Islet precursor cell (in vitro differentiated cells): ENCODE results near the gene LSM4.
A peak's percentile ranks its signal among the peaks of the same experiment; 100 is the strongest.
"Not testable (repeated sequence)": the region's sequence is repeated elsewhere in the genome, so short reads cannot be mapped to it uniquely, and the experiment has no call there.

Experiments
- DNase-seq: peaks from one replicate; pipeline ENCODE4 v3.0.0-alpha.2; 2018

LSM4 gene

GRCh38 chr19:18322759-18323460 is at the start of gene LSM4:
LSM4 (minus strand) TSS chr19:18323076; CDS start chr19:18323020, 56 bp downstream.
- peak; percentile 99 for DNase-seq

- peak; percentile 89 for DNase-seq
These were observed 45.8 kb upstream of the LSM4 start for GRCh38 chr19:18368504-18369222.

- DNase-seq, result no peak
These were observed 43.2 kb upstream of the LSM4 start for GRCh38 chr19:18366021-18366435.

- DNase-seq, result peak; percentile 89
These were observed 42.1 kb upstream of the LSM4 start for GRCh38 chr19:18364826-18365528.

GRCh38 chr19:18364277-18364825 is 41.5 kb upstream of the LSM4 start:
- DNase-seq, result not testable (repeated sequence)

- no peak for DNase-seq
These were observed 40.9 kb upstream of the LSM4 start for GRCh38 chr19:18363787-18364186.

- no peak for DNase-seq
These were observed 40.2 kb upstream of the LSM4 start for GRCh38 chr19:18362934-18363542.

GRCh38 chr19:18361646-18362045 is 38.8 kb upstream of the LSM4 start:
- no peak for DNase-seq

GRCh38 chr19:18357041-18357440 is 34.2 kb upstream of the LSM4 start:
- no peak for DNase-seq

GRCh38 chr19:18354743-18355142 is 31.9 kb upstream of the LSM4 start:
- not testable (repeated sequence) for DNase-seq

GRCh38 chr19:18353378-18354005 is 30.6 kb upstream of the LSM4 start:
- DNase-seq, result no peak

GRCh38 chr19:18351544-18351943 is 28.7 kb upstream of the LSM4 start:
- no peak for DNase-seq

- no peak for DNase-seq
These were observed 27.6 kb upstream of the LSM4 start for GRCh38 chr19:18350490-18350889.

- peak; percentile 72 for DNase-seq
These were observed 26.8 kb upstream of the LSM4 start for GRCh38 chr19:18349524-18350128.

GRCh38 chr19:18348818-18349339 is 26.0 kb upstream of the LSM4 start:
- DNase-seq, result not testable (repeated sequence)

- no peak for DNase-seq
These were observed 25.3 kb upstream of the LSM4 start for GRCh38 chr19:18348171-18348570.

- peak; percentile 69 for DNase-seq
These were observed 23.2 kb upstream of the LSM4 start for GRCh38 chr19:18346091-18346490.

- DNase-seq, result no peak
These were observed 22.4 kb upstream of the LSM4 start for GRCh38 chr19:18345296-18345695.

GRCh38 chr19:18344582-18344950 is 21.7 kb upstream of the LSM4 start:
- DNase-seq, result no peak

- no peak for DNase-seq
These were observed 19.3 kb upstream of the LSM4 start for GRCh38 chr19:18342090-18342632.
